Measurements from ENCODE around the gene SUMO1.

- TF ChIP-seq CTCF (IDR thresholded peaks at IDR 0.05; ENCODE audit: extremely low read depth in 1 of 2, insufficient read depth in 1 of 2, low read depth in 1 of 2, low read length in 2 of 2) (no peak), POLR2A (IDR thresholded peaks at IDR 0.05; ENCODE audit: low read depth, low read length) (no peak), EZH2 (IDR thresholded peaks at IDR 0.05; ENCODE audit: borderline replicate concordance, low read depth, low read length, severe bottlenecking) (no peak), POLR2AphosphoS5 (IDR thresholded peaks at IDR 0.05; ENCODE audit: insufficient read depth, low read depth, low read length) (no peak), MAX (IDR thresholded peaks at IDR 0.05; ENCODE audit: insufficient read depth, insufficient read length) (no peak), JUN (IDR thresholded peaks at IDR 0.05; ENCODE audit: borderline replicate concordance, insufficient read depth, insufficient read length, low read depth) (no peak)
Measured at GRCh38 chr2:202204855-202205254, 33.5 kb downstream of the SUMO1 start.
